Ovary (tissue), 9 donors: Measurements from ENCODE around the gene EIF3L. TPM values are rescaled to one million over a fixed set of nuclear protein-coding genes. Genes with fewer than 3 reads are reported as not detected.

Source experiments
- DNase-seq, 5 donors: peaks; one replicate each; pipeline ENCODE4 v3.0.0-alpha.2; 2019 to 2020
- H3K27ac ChIP-seq, 2 donors: fragments of 200-600 bp; one replicate each; pipeline versions ENCODE4 v1.5.1 to v1.8.0; 2019 to 2022
- H3K27me3 ChIP-seq: fragments of 200-600 bp; one replicate; pipeline ENCODE4 v1.8.0; 2022
- H3K36me3 ChIP-seq: fragments of 200-600 bp; sonication (generic); one replicate; pipeline ENCODE4 v1.5.1; 2019
- H3K4me1 ChIP-seq: one replicate; pipeline ENCODE4 v1.8.1; 2013; ENCODE audit warnings: mild to moderate bottlenecking, moderate library complexity; ENCODE audit not compliant: insufficient read depth
- H3K4me3 ChIP-seq: fragments of 200-600 bp; sonication (generic); one replicate; pipeline ENCODE4 v1.5.1; 2017
- H3K9me3 ChIP-seq, 2 donors: fragments of 200-600 bp in 1 of 2; sonication (generic) in 1 of 2; one replicate each; pipeline versions ENCODE4 v1.5.1 to v1.8.1; 2013 to 2019; ENCODE audit warnings: mild to moderate bottlenecking in 1 of 2, moderate library complexity in 1 of 2
- EP300 ChIP-seq: sonication (generic); formaldehyde crosslinking; IDR thresholded peaks from one replicate; pipeline ENCODE4 v1.6.1; 2017; ENCODE audit warnings: antibody characterized with exemption
- POLR2A ChIP-seq: fragments of 450-650 bp; IDR thresholded peaks from one replicate; pipeline ENCODE4 v1.6.1; 2017; ENCODE audit warnings: antibody characterized with exemption, mild to moderate bottlenecking, moderate library complexity
- WGBS, 3 donors: extraction: QIAGEN DNeasy Blood & Tissue Kit in 1 of 3; methylation state at CpG; one replicate each; pipeline versions ENCODE4 v1.1.5 to v1.1.7; 2013 to 2017; 5-methylcytosine and 5-hydroxymethylcytosine counted together
- intact Hi-C, 4 donors: fragments of 100-400 bp; cut with DNase I; formaldehyde crosslinking; loops; one replicate each; pipeline versions ENCODE4 v1.11.0 to v1.15.1; 2022 to 2023
- polyA plus RNA-seq, 2 donors: library from polyadenylated mRNA; stranded (reverse); fragments of 200-250 nt in 1 of 2; fragments of 350-450 nt in 1 of 2; fragmentation: Illumina TruSeq in 1 of 2; extraction: RNeasy Lipid Tissue Mini Kit (QIAGEN cat#74804) in 1 of 2; gene quantifications; one replicate each; pipeline ENCODE4 v1.2.3, GENCODE V29; 2013 to 2014
- total RNA-seq, 7 donors: library from RNA; depleted of rRNA in 2 of 7; stranded (reverse); fragments of >200 nt in 2 of 7; fragmentation: NEBNext Ultra II Directional in 3 of 7; extraction: Animal tissue kit (Norgen Biotek cat#: 25700) in 3 of 7; gene quantifications; one replicate each; pipeline versions ENCODE4 v1.1.0 to v1.2.4, GENCODE V29; 2016 to 2023
- TF ChIP-seq, protein P1 (sequence below), 3 donors: fragments of 450-650 bp in 2 of 3; fragments of 200-600 bp in 1 of 3; IDR thresholded peaks; one replicate each; pipeline versions ENCODE4 v1.5.1 to v1.8.0; 2016 to 2022; ENCODE audit warnings: antibody characterized with exemption in 3 of 3, mild to moderate bottlenecking in 1 of 3
- donor health status: DM: no; HTN: no; CAD: no; lungs with moderate emphysema.
- donor health status: DM: no; HTN: no; CAD: no.
- donor health status: Bipolar disorder and iron deficiency.
- donor health status: DM: yes; HTN: yes; CAD: no.
- donor health status: DM: no; HTN: no; CAD: no.
- donor health status: DM: yes; HTN: yes; CAD: no.

The EIF3L gene
- total and polyA plus RNA-seq, 9 donors, result 534 to 1,344 (median 896) TPM

DNA sequence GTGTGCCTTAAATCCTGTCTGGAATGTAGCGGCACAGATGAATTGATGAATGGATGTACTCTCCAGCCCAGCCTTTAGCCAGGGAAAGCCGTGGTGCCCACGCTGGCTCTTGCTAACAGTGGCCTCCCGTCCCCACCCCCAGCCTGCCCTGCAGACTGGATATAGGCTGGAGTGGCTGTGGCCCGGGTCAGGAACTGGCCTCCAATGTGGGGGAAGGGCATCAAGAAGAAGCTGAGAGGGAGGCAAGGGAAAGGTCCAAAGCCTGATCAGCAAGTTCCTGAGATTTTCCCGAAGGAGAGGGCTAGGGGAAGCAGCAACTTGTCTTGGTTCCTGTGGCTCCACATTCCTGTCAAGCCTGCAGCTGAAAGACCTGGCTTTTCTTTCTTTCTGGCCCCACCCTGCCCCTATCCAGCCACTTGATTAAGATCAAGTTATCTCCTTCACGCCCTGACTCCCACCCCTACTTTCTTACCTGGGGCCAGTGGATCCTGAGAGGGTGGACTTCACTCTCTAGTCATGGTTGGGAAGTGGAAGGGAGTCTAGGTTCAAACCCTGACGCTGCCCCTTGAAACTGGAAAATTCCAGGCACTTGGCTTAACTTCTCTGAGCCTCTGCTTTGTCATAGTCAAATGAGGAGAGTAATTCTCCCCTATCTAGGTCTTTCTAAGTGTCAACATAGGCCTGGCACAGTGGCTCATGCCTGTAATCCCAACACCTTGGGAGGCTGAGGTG lies 45.9 kb downstream of the EIF3L start:
- no peak overlapping the region for H3K27ac ChIP-seq
- peaks cover 16% of the 10 kb centered on the region for H3K4me1 ChIP-seq
- no peaks in the 10 kb centered on the region for H3K36me3 ChIP-seq
- TF ChIP-seq EP300, result no peak
- no peak for TF ChIP-seq POLR2A
- TF ChIP-seq, protein P1, sequence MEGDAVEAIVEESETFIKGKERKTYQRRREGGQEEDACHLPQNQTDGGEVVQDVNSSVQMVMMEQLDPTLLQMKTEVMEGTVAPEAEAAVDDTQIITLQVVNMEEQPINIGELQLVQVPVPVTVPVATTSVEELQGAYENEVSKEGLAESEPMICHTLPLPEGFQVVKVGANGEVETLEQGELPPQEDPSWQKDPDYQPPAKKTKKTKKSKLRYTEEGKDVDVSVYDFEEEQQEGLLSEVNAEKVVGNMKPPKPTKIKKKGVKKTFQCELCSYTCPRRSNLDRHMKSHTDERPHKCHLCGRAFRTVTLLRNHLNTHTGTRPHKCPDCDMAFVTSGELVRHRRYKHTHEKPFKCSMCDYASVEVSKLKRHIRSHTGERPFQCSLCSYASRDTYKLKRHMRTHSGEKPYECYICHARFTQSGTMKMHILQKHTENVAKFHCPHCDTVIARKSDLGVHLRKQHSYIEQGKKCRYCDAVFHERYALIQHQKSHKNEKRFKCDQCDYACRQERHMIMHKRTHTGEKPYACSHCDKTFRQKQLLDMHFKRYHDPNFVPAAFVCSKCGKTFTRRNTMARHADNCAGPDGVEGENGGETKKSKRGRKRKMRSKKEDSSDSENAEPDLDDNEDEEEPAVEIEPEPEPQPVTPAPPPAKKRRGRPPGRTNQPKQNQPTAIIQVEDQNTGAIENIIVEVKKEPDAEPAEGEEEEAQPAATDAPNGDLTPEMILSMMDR (IDR thresholded peaks at IDR 0.05), result no peak
- no peaks in the 10 kb centered on the region for H3K27me3 ChIP-seq
- intact Hi-C loops, result loop anchor here in 2 of 4 donors (5.0 kb wide), 1 partner anchor 37 kb away; no protein-coding TSS in a partner anchor
- no peak overlapping the region for H3K4me3 ChIP-seq
- no peak for DNase-seq
- H3K9me3 ChIP-seq, result no peaks in the 10 kb centered on the region
- WGBS, 3 donors, result 62 to 70% (median 67%) methylated on average over 8 of the region's 8 CpGs

DNA sequence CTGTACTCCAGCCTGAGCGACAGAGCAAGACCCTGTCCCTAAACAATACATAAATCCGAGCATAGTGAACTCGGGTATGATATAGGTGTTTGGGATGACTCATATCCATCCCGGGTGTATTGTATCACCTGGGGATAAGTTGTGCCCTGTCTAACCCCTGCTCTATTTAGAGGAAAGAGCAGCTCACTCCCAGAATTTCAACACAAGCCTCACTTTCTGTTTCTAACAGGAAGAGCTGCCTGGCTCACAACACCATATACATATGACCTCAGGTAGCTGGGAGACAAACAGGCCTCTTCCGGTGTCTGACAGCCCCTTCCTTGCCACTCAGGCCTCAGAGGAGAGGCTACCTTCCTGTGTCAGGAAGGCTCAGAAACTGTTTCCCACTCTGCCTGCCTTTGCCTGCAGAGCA lies 47.0 kb downstream of the EIF3L start:
- Histone ChIP-seq H3K4me1 (peaks cover 16% of the 10 kb centered on the region), H3K9me3 (no peaks in the 10 kb centered on the region), H3K36me3 (no peaks in the 10 kb centered on the region), H3K27ac (no peak overlapping the region), H3K4me3 (no peak overlapping the region), H3K27me3 (no peaks in the 10 kb centered on the region)
- TF ChIP-seq, protein P1 (IDR thresholded peaks at IDR 0.05), result no peak
- TF ChIP-seq EP300, result no peak
- TF ChIP-seq POLR2A, result no peak
- 42 to 70% (median 53%) methylated on average over 5 of the region's 5 CpGs for WGBS, 3 donors
- DNase-seq, result no peak
- intact Hi-C loops, result loop anchor here in 1 of 4 donors (5.0 kb wide), 1 partner anchor 36 kb away; no protein-coding TSS in a partner anchor

DNA sequence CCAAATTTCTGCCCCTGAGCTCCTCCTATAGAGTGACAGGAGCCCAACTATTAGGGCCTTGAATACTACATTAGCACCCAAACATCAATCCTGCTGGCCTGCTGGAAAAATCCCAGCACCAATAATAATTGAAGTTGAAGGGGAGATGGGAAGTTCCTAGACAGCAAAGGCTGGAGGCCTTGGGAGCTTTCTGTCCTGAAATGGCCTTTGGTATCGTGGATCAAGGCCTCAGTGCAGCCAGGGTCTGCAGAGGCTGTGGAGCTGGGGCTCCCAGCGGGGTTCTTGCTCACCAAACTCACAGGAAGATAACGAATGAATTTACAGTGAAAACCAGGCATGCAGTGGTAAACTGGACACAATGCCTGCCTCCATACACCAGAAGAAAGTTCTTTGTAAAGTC lies 47.7 kb downstream of the EIF3L start:
- no peak for DNase-seq

DNA sequence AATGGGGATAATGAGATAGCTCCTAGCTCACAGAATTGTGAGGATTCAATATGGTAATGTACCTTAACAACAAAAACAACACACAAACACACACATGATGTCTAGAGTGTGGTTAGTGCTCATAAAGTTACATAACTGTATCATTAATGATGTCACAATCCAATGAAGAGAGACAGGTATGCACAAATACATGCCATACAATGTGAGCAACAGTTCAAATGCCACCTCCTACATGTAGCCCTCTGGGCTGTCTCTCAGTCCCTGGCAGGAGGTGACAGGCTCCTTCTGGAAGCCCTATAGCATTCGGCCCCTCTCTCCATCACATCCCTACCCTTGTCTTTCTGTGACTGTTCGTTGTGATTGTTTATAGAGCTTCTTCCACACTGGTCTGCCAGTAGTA lies 48.6 kb downstream of the EIF3L start:
- no peak overlapping the region for H3K27ac ChIP-seq
- no peak overlapping the region for H3K4me3 ChIP-seq
- H3K27me3 ChIP-seq, result no peaks in the 10 kb centered on the region
- WGBS, 3 donors, result 90 to 92% (median 91%) methylated on average over 2 of the region's 2 CpGs
- H3K36me3 ChIP-seq, result no peaks in the 10 kb centered on the region
- intact Hi-C loops, result loop anchor here in 1 of 4 donors (5.0 kb wide), 1 partner anchor 34 kb away; no protein-coding TSS in a partner anchor
- no peaks in the 10 kb centered on the region for H3K9me3 ChIP-seq
- TF ChIP-seq, protein P1 (IDR thresholded peaks at IDR 0.05), result no peak
- no peak for TF ChIP-seq POLR2A
- no peak for TF ChIP-seq EP300
- H3K4me1 ChIP-seq, result peaks cover 12% of the 10 kb centered on the region
- DNase-seq, result no peak

More for the DNA sequence above, 47.7 kb downstream of the EIF3L start:
- H3K9me3 ChIP-seq, result no peaks in the 10 kb centered on the region
- no peaks in the 10 kb centered on the region for H3K36me3 ChIP-seq
- H3K27ac ChIP-seq, result no peak overlapping the region
- intact Hi-C loops, result loop anchor here in 1 of 4 donors (5.0 kb wide), 1 partner anchor 35 kb away; no protein-coding TSS in a partner anchor
- no peaks in the 10 kb centered on the region for H3K27me3 ChIP-seq
- WGBS, 3 donors, result 12 to 46% (median 22%) methylated on average over 3 of the region's 3 CpGs
- H3K4me3 ChIP-seq, result no peak overlapping the region
- TF ChIP-seq EP300 (no peak), POLR2A (no peak)
- TF ChIP-seq, protein P1 (IDR thresholded peaks at IDR 0.05), result no peak
- H3K4me1 ChIP-seq, result peaks cover 16% of the 10 kb centered on the region
